HG02610 (cell line): Measurements from ENCODE around the gene CXCL12.

Experiments
- ATAC-seq: cut with Tn5 transposase; IDR thresholded peaks from one replicate; pipeline ENCODE4 v1.9.1; 2021; ENCODE audit warnings: mild to moderate bottlenecking, moderate library complexity; ENCODE audit not compliant: unreplicated experiment

Gene CXCL12

GRCh38 chr10:44399659-44400451, 15.0 kb upstream of the CXCL12 start:
- no peak for ATAC-seq

GRCh38 chr10:44398747-44399658, 14.1 kb upstream of the CXCL12 start:
- ATAC-seq: no peak

DNA sequence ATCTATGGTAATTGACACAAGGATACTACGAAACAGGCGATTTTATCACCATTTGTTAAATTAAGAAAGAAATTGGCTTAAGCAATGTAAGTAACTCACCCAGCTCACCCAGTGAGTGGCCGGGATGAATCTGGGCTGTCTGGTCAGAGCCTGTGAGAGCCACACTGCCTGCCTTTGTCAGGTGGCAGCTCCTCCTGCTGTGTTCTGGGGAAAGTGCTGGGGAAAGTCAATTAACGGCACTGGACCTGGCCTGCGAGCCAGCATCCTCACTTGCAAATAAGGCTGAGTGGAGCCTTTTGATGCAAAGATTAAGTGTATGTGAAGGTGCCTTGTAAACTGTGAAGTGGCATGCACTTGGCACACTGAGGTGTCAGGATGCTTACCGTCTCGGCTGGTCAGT, 13.4 kb upstream of the CXCL12 start:
- ATAC-seq: no peak

GRCh38 chr10:44397476-44398225, 12.8 kb upstream of the CXCL12 start:
- ATAC-seq: no peak

GRCh38 chr10:44396671-44397191, 11.8 kb upstream of the CXCL12 start:
- no peak for ATAC-seq

- ATAC-seq: no peak
Observed at GRCh38 chr10:44395902-44396670, 11.2 kb upstream of the CXCL12 start.

DNA sequence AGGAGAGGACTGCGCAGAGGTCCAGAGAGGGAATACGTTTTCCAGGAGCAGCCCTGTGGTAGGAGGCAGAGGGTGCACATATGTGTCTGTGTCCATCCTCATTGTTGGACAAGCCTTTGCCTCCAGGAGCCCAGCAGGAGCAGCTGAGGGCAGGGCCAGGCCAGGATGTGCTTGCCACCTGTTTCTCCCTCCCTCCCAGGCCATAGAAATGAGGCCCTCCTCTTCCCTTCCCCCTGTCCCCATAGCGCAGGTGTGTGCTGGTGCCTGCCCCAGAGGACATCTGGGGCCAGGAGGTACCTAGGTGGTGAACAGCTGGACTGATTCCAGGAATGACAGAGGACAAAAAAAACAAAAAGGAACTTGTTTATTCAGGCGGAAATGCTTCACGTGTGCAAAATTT, 10.5 kb upstream of the CXCL12 start:
- ATAC-seq: no peak

DNA sequence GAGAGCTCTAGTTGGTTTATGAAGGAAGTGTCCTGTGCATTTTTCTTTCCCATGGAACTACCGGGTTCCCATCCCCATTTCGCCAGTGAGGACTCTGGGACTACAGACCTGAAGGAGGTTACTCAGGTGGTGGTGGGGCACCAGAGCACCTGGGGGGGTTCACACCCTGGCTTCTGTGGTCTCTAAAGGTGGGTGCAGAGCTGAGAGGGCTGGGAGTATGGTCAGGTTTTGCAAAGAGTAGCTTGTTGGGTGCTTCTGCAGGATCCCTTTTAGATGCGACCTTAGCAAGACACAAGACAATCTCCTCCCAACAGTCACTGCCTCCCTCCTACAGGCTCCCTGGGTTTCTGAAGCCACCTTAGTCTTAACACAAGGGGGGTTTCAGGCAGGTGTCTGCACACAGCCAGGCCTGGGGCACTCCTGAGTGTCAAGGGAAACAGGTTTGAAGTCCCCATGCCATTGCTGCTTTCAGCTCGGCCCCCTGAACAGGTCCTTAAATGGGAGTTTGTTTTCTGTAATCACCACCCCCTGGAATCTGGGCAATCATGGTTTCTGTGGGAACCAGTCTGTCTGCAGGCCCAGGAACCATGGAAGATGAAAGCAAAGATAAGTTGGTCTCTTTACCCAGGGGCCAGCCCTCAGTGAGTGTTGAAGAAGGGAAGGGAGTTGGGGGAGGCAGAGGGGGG, 9.9 kb upstream of the CXCL12 start:
- no peak for ATAC-seq

- no peak for ATAC-seq
Observed at GRCh38 chr10:44393834-44394547, 9.1 kb upstream of the CXCL12 start.

- no peak for ATAC-seq
Observed at GRCh38 chr10:44393051-44393630, 8.2 kb upstream of the CXCL12 start.

GRCh38 chr10:44392420-44392819, 7.5 kb upstream of the CXCL12 start:
- ATAC-seq: no peak

DNA sequence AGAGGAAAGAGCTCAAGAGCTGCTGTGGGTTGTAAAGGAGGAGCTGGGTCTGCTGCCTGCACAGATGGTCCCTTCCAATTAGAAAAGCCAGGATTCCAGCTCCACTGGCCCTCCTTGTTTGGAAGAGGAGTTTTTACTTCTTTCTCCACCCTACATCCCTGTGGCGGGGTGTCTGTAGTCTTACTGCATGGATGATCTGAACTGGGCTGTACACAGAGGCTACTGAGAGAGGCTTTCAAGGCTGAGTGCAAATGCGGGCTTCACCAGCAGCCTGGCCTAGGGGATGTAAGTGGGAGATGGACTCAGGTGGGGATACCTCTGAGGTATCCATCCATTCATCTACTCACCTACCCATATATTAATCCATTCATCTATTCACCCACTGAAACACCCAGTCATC, 7.1 kb upstream of the CXCL12 start:
- ATAC-seq: no peak

DNA sequence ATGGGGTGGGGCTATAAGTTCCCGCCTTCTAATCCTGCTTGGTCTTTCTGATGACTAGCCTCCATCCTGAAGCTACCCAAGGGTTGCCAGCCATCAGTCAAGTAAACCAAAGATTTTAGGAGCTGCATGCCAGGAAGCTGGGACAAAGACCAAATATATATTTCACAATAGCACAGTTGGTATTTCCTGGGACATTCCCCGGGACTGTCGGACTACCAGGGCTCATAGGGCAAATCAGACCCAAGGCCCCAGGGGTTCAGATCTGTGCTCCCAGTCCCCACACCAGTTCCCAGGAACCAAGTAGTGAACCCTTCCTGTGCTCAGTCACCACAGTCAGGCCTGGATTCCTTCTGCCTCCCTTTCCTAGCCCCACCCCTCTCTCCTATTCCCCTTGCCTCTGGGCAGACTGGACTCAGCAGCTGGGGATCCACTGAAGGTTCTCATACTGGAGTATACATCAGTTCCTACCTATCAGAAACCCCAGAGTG, 5.7 kb upstream of the CXCL12 start:
- ATAC-seq: no peak

GRCh38 chr10:44389556-44389955, 4.7 kb upstream of the CXCL12 start:
- ATAC-seq: no peak

- ATAC-seq: no peak
Observed at GRCh38 chr10:44389150-44389549, 4.3 kb upstream of the CXCL12 start.

- no peak for ATAC-seq
Observed at GRCh38 chr10:44388641-44389040, 3.7 kb upstream of the CXCL12 start.

GRCh38 chr10:44387853-44388251, 3.0 kb upstream of the CXCL12 start:
- ATAC-seq: no peak

DNA sequence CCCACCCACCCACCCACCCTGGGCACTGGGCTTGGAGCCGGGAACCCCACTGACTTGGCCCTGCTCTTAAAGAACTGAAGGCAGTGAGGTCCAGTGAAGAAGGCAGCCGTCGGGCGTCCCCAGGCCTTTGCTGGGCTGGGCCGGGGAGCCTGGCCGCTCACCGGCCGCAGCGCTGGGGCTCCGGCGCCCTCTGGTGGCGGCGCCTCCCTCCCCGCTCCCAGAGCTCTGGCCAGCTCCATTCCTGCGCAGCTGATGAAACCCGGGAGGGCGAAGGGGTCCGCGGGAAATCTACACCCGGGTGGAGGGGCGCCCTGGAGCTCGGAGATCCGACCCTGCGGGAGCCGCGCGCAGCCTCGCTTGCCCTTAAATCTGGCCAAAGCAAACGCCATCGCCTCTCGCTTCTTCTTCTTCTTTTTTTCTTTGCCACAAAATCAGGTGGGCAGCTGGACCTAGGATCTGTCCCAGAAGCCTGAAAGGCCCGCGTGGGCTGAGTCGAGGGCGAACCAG, 1.7 kb upstream of the CXCL12 start:
- no peak for ATAC-seq
